Karpas-422 (cell line): Measurements from ENCODE around the gene MED13L. TPM values are rescaled to one million over a fixed set of nuclear protein-coding genes. Genes with fewer than 3 reads are reported as not detected.
A peak's percentile ranks its signal among the peaks of the same experiment; 100 is the strongest.
"Not testable (repeated sequence)": the region's sequence is repeated elsewhere in the genome, so short reads cannot be mapped to it uniquely, and the experiment has no call there.

Source experiments
- DNase-seq: peaks from one replicate; pipeline ENCODE4 v3.0.0-alpha.2; 2015
- H2AFZ ChIP-seq: fragments of 200-600 bp; sonication (generic); 2 replicates; pipeline ENCODE4 v1.6.1; 2014; ENCODE audit warnings: antibody characterized with exemption, low read length, mixed read lengths
- H3K27ac ChIP-seq: fragments of 200-600 bp; sonication (generic); 2 replicates; pipeline ENCODE4 v1.5.1; 2014; ENCODE audit warnings: mild to moderate bottlenecking, low read length, moderate library complexity
- H3K27me3 ChIP-seq: fragments of 200-600 bp; sonication (generic); 2 replicates; pipeline ENCODE4 v1.6.1; 2014; ENCODE audit warnings: low read length, mixed read lengths
- H3K36me3 ChIP-seq: fragments of 200-600 bp; sonication (generic); 2 replicates; pipeline ENCODE4 v1.6.1; 2014; ENCODE audit warnings: low read length, mixed read lengths; ENCODE audit not compliant: insufficient read depth
- H3K4me1 ChIP-seq: fragments of 200-600 bp; sonication (generic); 2 replicates; pipeline ENCODE4 v1.6.1; 2014; ENCODE audit warnings: mild to moderate bottlenecking, low read length, mixed read lengths
- H3K4me2 ChIP-seq: fragments of 200-600 bp; sonication (generic); 2 replicates; pipeline ENCODE4 v1.6.1; 2014; ENCODE audit warnings: low read length, low read depth, mild to moderate bottlenecking; ENCODE audit not compliant: poor library complexity, severe bottlenecking
- H3K4me3 ChIP-seq: fragments of 200-600 bp; sonication (generic); 2 replicates; pipeline ENCODE4 v1.5.1; 2014; ENCODE audit warnings: mild to moderate bottlenecking, antibody characterized with exemption, low read length, mixed read lengths
- H3K79me2 ChIP-seq: fragments of 200-600 bp; sonication (generic); 2 replicates; pipeline ENCODE4 v1.6.1; 2014; ENCODE audit warnings: mild to moderate bottlenecking, low read length, mixed read lengths
- H3K9ac ChIP-seq: fragments of 200-600 bp; sonication (generic); 2 replicates; pipeline ENCODE4 v1.6.0; 2014; ENCODE audit warnings: low read length
- H3K9me2 ChIP-seq: fragments of 200-600 bp; sonication (generic), shearing (Covaris generic); replicated peaks from 2 replicates; pipeline ENCODE4 v1.6.0; 2014; ENCODE audit warnings: mild to moderate bottlenecking, low read length, moderate library complexity; ENCODE audit not compliant: insufficient read depth
- H3K9me3 ChIP-seq: fragments of 300-700, 200-600 bp; sonication (generic); 2 replicates; pipeline ENCODE4 v1.6.1; 2014; ENCODE audit warnings: low read length, mixed read lengths
- H4K20me1 ChIP-seq: fragments of 200-600 bp; sonication (generic); 2 replicates; pipeline ENCODE4 v1.6.1; 2014; ENCODE audit warnings: mild to moderate bottlenecking, antibody characterized with exemption, low read length, low read depth; ENCODE audit not compliant: insufficient read depth
- total RNA-seq: library from RNA; depleted of rRNA; stranded (reverse); fragments of >200 nt; shearing (Covaris generic); gene quantifications from 2 replicates; pipeline ENCODE4 v1.2.3, GENCODE V29; 2014; ENCODE audit warnings: low replicate concordance

MED13L gene
- total RNA-seq, 1 experiment from 2014 or later, result 37.5 TPM

GRCh38 chr12:116291218-116291617 lies 13.7 kb upstream of the MED13L start:
- Histone ChIP-seq H3K27me3 (no peaks in the 10 kb centered on the region), H3K36me3 (no peaks in the 10 kb centered on the region), H4K20me1 (no peaks in the 10 kb centered on the region), H2AFZ (no peak overlapping the region), H3K4me1 (no peaks in the 10 kb centered on the region), H3K4me3 (no peak overlapping the region), H3K4me2 (no peak overlapping the region), H3K27ac (no peak overlapping the region), H3K79me2 (no peaks in the 10 kb centered on the region), H3K9me3 (no peaks in the 10 kb centered on the region), H3K9ac (no peak overlapping the region), H3K9me2 (no peaks in the 10 kb centered on the region)
- no peak for DNase-seq

- Histone ChIP-seq H3K36me3 (no peaks in the 10 kb centered on the region), H3K27ac (no peak overlapping the region), H3K4me2 (no peak overlapping the region), H3K79me2 (no peaks in the 10 kb centered on the region), H3K4me3 (no peak overlapping the region), H3K4me1 (no peaks in the 10 kb centered on the region), H3K9me3 (no peaks in the 10 kb centered on the region), H3K9ac (no peak overlapping the region), H3K27me3 (no peaks in the 10 kb centered on the region), H2AFZ (no peak overlapping the region), H3K9me2 (no peaks in the 10 kb centered on the region), H4K20me1 (no peaks in the 10 kb centered on the region)
- no peak for DNase-seq
These were observed 11.2 kb upstream of the MED13L start for GRCh38 chr12:116288735-116289134.

- Histone ChIP-seq H2AFZ (no peak overlapping the region), H3K27me3 (no peaks in the 10 kb centered on the region), H3K9me3 (no peaks in the 10 kb centered on the region), H3K9ac (no peak overlapping the region), H3K36me3 (no peaks in the 10 kb centered on the region), H3K9me2 (no peaks in the 10 kb centered on the region), H4K20me1 (no peaks in the 10 kb centered on the region), H3K4me2 (no peak overlapping the region), H3K4me1 (no peaks in the 10 kb centered on the region), H3K79me2 (no peaks in the 10 kb centered on the region), H3K4me3 (no peak overlapping the region), H3K27ac (no peak overlapping the region)
- DNase-seq, result no peak
These were observed 10.4 kb upstream of the MED13L start for GRCh38 chr12:116287842-116288301.

DNA sequence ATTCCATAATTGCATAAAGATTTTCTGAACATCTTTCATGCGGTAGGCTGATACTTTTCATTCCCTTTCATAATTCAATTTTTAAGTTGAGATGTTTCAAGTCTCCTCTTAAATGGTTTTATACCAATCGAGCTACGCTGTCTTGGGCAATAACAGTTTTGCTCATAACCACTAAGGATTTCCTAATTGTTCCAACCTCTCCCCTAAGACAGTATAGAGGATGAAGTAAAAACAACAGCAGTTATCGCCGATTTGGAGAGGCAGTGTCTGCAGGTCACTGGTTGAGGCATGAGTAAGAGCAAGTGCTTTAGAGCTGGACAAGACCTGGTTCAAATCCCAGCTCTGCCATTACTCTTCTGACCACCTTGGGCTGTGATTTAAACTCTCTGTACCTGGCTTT lies 6.9 kb upstream of the MED13L start:
- Histone ChIP-seq H4K20me1 (no peaks in the 10 kb centered on the region), H3K27ac (no peak overlapping the region), H3K79me2 (no peaks in the 10 kb centered on the region), H3K27me3 (no peaks in the 10 kb centered on the region; the same call in 1 of the 2 replicates), H3K4me1 (no peaks in the 10 kb centered on the region), H3K9me3 (no peaks in the 10 kb centered on the region), H3K9me2 (no peaks in the 10 kb centered on the region), H3K4me2 (no peak overlapping the region), H3K9ac (no peak overlapping the region), H3K36me3 (no peaks in the 10 kb centered on the region), H2AFZ (no peak overlapping the region), H3K4me3 (no peak overlapping the region)
- DNase-seq, result no peak

- H3K4me3 ChIP-seq, H4K20me1 ChIP-seq, H3K4me1 ChIP-seq, H3K79me2 ChIP-seq, H3K4me2 ChIP-seq, H2AFZ ChIP-seq, H3K27me3 ChIP-seq, H3K9ac ChIP-seq, DNase-seq, H3K36me3 ChIP-seq, H3K27ac ChIP-seq, H3K9me2 ChIP-seq, H3K9me3 ChIP-seq: not testable (repeated sequence)
These were observed 6.4 kb upstream of the MED13L start for GRCh38 chr12:116283881-116284280.

DNA sequence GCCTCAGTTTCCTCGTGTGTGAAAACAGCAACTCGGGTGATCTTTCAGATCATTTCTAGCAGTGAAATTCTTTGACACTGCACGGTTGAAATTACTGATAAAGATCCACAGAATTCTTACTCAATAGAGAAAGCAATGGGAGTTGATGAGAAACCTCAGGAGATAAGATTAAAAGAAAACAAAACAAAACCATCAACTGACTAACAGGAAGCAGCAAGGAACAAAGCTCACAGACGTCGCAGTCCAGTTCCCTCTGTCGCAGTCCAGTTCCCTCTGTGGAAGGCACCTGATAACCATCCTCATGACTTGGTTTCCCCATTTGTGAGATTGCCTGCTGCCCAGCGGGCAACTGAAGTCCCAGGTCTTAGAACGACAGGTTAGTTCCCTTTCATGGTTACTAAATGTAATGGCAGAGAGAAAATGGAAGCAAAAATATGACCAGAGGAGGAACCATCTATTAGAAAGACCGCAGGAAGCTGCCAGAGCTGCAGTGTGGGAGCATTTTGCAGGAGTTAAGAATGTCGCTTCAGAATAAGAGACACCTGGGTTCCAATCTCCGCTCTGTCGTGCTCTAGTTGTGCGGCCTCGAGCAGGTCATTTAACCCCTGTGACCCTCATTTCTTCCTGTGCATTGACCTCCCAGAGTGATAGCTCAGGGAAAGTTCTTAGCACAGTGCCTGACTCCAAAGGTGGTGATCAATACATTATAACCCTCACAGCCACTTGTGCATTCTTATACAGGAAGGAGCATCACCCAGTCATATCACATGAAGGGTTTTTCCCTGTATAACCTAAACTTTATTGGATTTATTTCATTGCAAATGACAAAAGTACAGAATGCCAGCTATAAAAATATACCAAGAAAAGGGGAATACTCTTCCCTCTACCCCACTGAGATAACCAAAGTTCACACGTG lies 5.1 kb upstream of the MED13L start:
- Histone ChIP-seq H3K79me2 (no peaks in the 10 kb centered on the region), H3K4me1 (no peaks in the 10 kb centered on the region), H3K9me3 (no peaks in the 10 kb centered on the region), H3K9ac (no peak overlapping the region), H2AFZ (peak overlapping the region; percentile 42; the same call in 1 of the 2 replicates), H3K36me3 (no peaks in the 10 kb centered on the region), H3K4me3 (no peak overlapping the region), H3K27me3 (no peaks in the 10 kb centered on the region; the same call in 1 of the 2 replicates), H3K9me2 (no peaks in the 10 kb centered on the region), H3K27ac (no peak overlapping the region), H3K4me2 (no peak overlapping the region), H4K20me1 (no peaks in the 10 kb centered on the region)
- DNase-seq, result no peak

DNA sequence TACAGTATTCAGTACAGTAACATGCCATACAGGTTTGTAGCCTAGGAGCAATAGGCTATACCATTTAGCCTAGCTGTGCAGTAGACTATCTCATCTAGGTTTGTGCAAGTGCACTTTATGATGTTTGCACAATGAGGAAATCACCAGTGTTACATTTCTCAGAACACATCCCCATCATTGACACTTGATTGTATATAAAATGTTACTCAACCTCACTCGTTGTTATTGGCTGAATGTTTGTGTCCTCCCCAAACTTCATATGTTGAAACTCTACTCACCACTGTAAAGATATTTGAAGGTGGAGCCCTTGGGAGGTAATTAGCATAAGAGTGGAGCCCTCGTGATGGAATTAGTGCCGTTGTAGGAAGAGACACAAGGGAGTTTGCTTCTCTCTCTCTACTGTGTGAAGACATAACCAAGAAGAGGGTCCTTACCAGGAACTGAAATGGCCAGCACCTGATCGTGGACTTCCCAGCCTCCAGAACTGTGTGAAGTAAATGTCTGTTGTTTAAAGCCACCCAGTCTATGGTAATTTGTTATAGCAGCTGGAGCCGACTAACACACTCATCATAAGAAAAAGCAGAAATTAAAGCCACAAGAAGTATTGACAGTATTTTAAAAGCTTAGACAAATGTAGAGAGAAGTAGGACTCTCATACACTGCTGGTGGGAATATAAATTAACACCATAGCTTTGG lies 3.2 kb upstream of the MED13L start:
- Histone ChIP-seq H3K4me2 (no peak overlapping the region), H3K9me3 (no peaks in the 10 kb centered on the region), H2AFZ (no peak overlapping the region), H3K27ac (no peak overlapping the region), H4K20me1 (peaks cover 10% of the 10 kb centered on the region), H3K27me3 (no peaks in the 10 kb centered on the region; the same call in 1 of the 2 replicates), H3K9ac (no peak overlapping the region), H3K79me2 (no peaks in the 10 kb centered on the region), H3K9me2 (no peaks in the 10 kb centered on the region), H3K4me1 (peaks cover 10% of the 10 kb centered on the region), H3K4me3 (no peak overlapping the region), H3K36me3 (no peaks in the 10 kb centered on the region)
- no peak for DNase-seq

- no peak overlapping the region for H3K4me2 ChIP-seq
These were observed 1.2 kb upstream of the MED13L start for GRCh38 chr12:116278667-116279066.

More at GRCh38 chr12:116278667-116279066, 1.2 kb upstream of the MED13L start:
- H3K4me3 ChIP-seq, result no peak overlapping the region
- H3K4me1 ChIP-seq, result peaks cover 15% of the 10 kb centered on the region
- no peak overlapping the region for H3K27ac ChIP-seq
- no peaks in the 10 kb centered on the region for H3K36me3 ChIP-seq
- H3K9ac ChIP-seq, result no peak overlapping the region
- H3K9me3 ChIP-seq, result no peaks in the 10 kb centered on the region
- peaks cover 4% of the 10 kb centered on the region; the same call in 1 of the 2 replicates for H3K79me2 ChIP-seq
- no peaks in the 10 kb centered on the region; the same call in 1 of the 2 replicates for H3K27me3 ChIP-seq
- peaks cover 29% of the 10 kb centered on the region for H4K20me1 ChIP-seq
- no peak for DNase-seq
- H2AFZ ChIP-seq, result no peak overlapping the region
- H3K9me2 ChIP-seq, result no peaks in the 10 kb centered on the region
